Panc1 (cell line): ENCODE measurements around the gene NPAS3.
"Not testable (repeated sequence)": the region's sequence is repeated elsewhere in the genome, so short reads cannot be mapped to it uniquely, and the experiment has no call there.

Experiments
- CTCF ChIP-seq: fragments of 450-650 bp; IDR thresholded peaks from 2 replicates; pipeline ENCODE4 v1.5.1; 2017; ENCODE audit warnings: mild to moderate bottlenecking
- REST ChIP-seq, 2 experiments: IDR thresholded peaks; 2 replicates each; pipeline ENCODE4 v1.6.1; 2011 to 2012; ENCODE audit warnings: low read depth in 2 of 2, control low read depth in 1 of 2, low read length in 1 of 2, mild to moderate bottlenecking in 1 of 2, moderate library complexity in 1 of 2; ENCODE audit not compliant: insufficient read depth in 1 of 2

- TF ChIP-seq CTCF; REST (IDR thresholded peaks at IDR 0.05; ENCODE audit: insufficient read depth in 1 of 2, low read depth in 2 of 2, low read length in 1 of 2): not testable (repeated sequence)
Observed at GRCh38 chr14:33088274-33088673, 149.6 kb downstream of the NPAS3 start.
